A204.1 (cell line): ENCODE data around the gene EPHB1.

Experiments
- FAIRE-seq: peaks from 2 replicates; lab custom pipeline; 2012; peaks lifted over from hg19 to GRCh38; lab: Jason Lieb, UNC

EPHB1 gene

DNA sequence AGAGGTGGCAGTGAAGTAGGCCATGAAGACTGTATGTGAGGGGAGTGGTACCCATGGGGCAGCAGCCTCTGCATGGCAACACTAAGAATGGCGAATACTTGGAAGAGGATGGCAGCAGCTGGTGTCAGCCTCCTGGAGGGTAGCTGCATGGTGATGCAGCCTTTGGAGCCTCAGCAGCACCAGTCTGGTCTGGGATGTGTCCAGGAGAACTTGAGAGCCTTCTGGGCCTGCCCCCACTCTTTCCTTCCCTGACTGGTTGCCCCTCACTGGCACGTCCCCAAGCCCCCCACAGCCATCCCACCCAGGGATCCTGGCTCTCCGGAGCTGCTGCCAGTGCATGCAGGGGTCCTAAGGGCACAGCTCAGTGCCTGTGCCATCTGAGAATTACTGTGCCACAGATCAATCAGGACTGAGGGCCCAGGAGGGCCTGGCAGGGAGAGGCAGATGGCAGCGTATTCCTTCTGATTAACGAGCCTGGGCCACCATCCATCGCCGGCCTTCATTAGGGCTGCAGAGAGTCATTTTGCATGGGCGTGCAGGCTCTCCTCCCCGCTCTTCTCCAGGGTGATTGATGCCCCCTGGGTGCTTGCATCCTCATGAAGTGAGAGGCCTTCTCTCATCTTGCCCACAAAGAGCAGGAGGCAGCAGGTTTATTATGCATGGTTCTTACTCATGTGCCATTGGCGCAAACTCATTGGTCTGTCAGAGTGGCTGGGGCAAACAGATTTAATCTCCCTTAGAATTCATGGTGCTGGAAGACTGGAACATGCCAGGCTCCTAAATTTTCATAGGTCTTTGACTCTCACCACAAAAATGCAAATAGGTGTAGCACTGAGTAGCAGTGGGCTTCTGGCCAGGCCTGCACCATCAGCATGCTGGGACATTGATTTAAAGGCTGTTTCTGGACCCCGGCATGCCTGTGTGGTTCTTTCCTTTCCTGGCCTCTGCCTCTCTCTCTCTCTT lies 116.8 kb downstream of the EPHB1 start:
- no peak for FAIRE-seq

DNA sequence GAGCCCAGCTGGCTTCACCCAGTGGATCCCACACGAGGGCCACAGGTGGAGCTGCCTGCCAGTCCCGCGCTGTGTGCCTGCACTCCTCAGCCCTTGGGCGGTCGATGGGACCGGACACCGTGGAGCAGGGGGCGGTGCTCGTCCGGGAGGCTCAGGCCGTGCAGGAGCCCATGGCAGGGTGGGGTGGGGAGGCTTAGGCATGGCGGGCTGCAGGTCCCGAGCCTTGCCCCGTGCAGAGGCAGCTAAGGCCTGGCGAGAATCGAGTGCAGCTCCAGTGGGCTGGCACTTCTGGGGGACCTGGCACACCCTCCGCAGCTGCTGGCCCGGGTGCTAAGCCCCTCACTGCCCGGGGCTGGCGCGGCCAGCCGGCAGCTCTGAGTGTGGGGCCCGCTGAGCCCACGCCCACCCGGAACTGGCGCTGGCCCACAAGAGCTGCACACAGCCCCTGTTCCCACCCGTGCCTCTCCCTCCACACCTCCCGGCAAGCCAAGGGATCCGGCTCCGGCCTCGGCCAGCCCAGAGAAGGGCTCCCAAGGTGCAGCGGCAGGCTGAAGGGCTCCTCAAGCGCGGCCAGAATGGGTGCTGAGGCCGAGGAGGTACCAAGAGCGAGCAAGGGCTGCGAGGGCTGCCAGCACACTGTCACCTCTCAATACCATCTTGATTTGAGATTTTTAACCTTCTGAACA lies 121.4 kb downstream of the EPHB1 start:
- FAIRE-seq, result no peak

DNA sequence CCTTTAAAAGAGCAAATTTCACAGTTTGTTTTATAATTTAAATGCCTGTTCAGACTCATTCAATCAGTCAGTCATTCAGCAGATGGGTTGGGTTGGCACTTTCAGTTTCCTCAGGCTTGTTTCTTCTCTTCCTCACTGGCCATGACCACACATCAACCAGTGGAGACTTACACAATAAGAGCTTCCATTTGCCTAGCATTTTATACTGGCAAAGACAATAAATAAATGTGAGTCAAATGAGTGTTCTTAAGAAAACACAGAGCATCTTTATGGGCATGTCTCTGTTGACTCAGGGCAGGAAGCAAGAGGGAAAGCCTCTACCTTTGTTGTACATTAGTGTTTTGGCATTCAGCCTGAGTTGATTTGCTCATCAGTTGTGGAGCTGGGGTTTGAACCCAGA lies 122.6 kb downstream of the EPHB1 start:
- FAIRE-seq, result no peak

DNA sequence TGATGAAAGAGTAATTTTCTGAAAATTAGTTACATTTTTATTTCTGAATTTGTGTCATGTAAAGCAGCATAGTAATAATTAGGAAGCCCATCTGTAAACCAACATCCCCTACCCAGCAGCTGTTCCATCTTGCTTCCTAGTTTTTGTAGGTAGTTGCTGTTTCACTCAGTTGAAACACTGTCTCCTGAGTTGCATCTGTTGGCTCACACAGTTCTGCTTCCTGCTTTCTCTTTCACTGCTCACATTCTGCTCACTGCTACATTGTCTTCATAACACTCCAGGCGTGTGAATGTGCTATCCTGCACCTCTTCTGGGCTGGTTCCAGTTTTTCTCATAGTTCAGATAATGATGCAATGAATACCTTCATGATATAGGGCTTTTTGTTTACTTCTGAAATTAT lies 123.4 kb downstream of the EPHB1 start:
- no peak for FAIRE-seq

DNA sequence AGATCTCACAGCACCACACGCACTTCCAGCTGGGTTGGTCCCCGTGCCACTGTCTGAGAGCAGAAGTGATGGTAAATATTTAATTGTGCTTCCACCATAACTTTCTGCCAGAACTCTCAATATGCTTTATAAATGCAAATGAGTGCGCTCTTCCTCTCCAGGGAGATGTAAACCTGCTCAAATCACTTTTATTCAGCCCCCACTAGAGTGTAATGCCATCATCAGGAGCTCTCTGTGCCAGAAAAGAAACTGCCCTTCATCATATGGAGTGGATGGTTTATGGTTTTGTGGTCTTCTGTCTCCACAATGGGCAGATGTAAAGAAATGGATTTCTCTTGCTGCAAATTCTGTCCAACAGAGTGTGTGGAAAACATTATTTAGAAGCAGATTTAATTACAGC lies 127.0 kb downstream of the EPHB1 start:
- FAIRE-seq, result no peak

DNA sequence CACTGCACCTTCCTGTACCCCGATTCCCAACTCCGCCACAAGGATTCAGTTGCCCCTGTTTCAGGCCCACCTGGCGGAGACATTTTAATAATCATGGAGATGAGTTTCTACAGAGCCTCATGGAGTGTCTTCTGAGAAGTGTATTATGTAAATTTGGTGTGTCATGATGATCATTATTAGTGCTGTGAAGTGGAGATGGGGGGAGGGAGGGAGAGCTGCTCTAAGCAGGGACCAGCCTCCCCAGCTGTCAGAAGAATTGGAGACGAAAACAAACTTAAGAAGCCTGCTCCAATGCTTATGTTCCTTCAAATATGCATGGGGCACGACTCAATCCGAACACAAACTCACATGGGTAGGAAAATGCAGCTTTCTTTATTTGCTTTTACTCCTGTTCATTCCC lies 127.8 kb downstream of the EPHB1 start:
- FAIRE-seq, result no peak

DNA sequence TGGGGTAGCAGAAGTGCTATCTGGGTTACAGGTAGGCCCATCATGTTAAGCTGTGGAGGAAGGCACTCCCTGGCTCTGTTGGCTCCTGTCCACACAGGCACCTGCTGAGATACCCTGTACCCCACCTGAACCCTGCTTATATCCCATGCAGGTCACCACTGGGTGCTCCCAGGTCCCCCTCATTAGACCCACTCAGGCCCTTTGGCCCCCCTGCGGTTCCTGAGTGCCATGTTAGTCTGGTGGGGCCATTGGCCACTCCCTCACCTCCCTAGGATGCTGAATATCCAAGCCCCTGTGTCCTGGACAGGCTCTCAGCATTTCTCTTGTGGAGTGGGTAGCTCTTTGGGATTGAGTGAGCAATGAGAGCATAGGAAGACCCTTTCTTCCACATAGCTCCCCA lies 128.2 kb downstream of the EPHB1 start:
- FAIRE-seq, result no peak

DNA sequence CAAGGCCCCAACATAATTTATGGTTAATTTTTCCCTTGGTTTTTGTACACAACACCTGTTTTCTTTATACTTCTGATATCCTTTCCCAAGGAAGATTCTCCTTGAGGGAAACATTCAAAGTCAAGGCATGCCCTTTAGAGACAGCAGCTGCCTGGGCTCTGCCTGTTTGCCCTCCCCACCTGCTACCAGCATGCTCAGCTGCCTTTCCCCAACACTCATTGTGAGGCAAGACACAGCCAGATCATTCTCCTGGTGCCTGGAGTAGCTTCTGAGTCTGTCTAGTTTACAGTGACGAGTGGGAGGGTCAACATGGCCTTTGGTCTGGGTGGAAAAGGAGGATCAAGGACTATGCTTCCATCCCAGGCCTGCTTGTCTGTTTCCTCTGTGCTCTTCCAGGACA lies 132.5 kb downstream of the EPHB1 start:
- FAIRE-seq, result no peak

DNA sequence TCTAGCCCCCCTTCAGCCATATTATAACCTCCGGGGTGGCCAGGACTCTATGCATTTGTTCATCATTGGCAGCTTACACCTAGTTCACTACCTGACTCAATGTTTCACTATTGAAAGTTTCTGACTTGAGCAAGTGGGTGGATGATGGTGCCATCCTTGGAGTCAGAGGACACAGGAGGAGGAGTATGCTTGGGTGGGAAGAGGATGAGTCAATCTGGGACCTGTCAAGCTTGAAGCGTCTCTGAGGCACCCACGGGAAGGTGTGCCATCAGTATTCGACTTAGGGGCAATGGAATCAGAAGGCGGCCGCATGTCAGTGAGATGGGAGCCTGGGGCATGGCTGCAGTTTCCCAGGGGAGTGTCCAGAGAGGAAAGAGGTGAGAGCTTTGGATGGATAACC lies 133.3 kb downstream of the EPHB1 start:
- FAIRE-seq, result no peak

DNA sequence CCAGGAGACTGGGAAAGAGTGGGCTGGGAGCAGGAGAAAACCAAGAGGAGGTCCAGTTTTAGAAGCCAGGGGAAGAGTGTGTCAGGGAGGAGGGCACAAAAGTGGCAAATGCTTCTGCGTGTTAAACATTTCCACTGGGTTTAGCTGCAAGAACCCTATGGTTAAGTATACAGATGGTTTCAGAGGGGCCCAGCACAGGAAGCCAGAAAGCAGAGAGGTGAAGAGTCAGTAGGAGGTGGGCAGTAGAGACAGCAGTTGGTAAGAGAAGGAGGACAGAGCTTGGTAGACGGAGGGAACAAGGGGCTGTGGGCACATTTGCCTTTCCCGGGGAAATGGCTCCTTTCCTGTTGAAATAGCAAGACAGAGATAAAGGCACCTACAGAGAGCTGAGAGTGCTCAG lies 133.8 kb downstream of the EPHB1 start:
- FAIRE-seq, result no peak

DNA sequence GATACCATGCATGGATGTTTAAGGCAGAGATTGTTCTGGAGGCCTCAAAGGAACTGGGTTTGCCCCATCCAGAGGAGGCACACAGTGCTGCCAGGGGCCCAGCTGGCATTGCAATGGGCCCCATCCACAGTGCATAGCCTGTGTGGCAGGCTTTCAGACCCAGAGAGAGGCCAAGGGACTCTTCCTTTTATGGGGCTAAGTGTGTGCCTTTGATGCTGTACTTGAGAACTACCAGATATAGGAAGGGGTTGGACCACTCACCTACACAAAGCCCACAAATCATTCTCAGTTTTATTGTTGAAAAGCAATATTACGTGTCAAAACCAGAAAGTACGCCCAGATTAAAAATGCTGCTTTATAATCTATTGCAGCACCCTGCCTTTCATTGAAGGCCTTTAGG lies 134.9 kb downstream of the EPHB1 start:
- no peak for FAIRE-seq

DNA sequence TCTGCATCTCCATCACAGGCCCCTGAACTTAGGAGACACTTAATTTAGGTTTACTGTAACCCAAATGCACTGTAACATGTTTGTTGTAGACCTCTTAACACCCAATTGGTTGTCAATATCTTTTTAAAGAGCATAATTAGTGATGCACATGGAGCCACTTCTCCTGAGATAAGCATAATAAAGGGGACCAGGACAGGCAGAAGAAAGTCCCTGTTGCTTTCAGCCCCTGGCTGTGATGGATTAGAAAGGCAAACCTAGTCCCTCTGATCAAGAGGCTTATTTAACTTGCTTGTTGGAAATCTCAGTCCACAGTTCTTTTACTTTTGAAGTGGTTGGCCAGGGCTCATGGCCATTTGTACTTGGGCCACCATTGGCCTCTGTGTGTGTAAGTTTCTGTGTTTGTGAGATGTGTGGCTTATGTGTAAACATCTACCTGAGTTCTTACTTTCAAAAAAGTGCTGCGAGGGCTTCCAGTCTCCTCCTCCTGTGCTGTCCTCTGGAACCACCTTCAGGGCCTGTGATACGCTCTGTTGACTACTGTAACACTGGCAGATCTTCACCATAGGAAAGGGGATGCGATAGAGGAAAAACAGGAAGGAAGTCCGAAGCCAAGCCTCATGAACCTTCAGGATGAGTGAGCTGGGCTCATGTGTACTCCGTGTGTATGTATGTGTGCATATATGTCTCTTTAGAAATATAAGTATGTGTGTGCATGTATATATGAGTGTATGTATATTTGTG lies 136.2 kb downstream of the EPHB1 start:
- no peak for FAIRE-seq

DNA sequence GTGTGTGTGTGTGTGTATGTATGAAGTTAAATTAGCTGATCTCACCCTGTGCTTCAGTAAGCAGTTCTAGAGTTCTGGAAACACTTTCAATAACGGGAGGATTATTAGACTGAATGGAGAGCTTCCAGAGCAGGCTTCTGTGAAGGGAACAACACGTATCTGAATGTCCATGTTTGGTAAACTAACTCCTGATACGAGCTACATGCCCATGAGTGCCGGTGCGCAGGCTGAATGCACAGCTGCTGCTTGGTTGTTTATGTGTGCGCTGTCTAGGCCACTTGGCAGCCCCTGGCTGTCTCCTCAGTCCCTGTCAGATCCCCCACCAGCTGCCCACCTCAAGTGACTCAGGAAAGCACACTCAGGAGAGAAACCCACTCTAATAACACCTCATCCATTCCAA lies 137.0 kb downstream of the EPHB1 start:
- no peak for FAIRE-seq

DNA sequence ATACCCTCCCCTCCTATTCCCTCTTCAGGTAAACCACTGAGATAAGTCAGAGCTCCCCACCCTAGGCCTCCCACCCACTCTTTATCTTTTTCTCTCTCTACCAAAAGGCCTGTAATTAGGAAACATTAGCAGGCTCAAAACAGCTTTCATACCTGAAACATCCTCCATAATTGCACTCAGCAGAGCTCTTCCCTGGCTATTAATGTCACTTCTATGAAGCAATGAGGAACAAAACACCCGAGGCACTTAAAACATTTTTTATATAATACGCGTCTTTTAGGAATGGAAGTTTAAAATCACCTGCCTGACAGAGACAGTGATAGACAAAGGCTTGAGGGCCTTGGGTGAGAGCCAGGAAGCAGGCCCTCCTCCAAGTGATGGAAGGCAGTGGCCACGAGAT lies 138.9 kb downstream of the EPHB1 start:
- no peak for FAIRE-seq

DNA sequence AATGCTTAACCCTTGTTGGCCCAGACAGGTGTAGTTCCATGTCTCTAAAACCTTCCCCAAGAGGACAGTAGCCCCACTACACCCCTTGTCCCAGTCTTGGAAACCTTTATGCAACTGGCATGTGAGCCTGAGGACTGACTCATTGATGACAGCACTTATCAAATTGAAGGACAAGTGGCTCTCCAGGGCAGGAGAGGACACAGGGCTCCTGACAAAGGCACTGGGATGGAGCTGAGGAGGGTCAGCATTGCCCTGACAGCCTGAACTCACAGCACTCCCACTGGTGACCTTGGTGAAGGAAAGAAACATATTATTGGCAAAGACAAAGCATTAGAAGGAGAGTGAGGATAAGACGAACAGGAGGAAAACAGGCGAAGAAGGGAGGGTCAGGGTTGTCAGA lies 139.9 kb downstream of the EPHB1 start:
- FAIRE-seq, result no peak

DNA sequence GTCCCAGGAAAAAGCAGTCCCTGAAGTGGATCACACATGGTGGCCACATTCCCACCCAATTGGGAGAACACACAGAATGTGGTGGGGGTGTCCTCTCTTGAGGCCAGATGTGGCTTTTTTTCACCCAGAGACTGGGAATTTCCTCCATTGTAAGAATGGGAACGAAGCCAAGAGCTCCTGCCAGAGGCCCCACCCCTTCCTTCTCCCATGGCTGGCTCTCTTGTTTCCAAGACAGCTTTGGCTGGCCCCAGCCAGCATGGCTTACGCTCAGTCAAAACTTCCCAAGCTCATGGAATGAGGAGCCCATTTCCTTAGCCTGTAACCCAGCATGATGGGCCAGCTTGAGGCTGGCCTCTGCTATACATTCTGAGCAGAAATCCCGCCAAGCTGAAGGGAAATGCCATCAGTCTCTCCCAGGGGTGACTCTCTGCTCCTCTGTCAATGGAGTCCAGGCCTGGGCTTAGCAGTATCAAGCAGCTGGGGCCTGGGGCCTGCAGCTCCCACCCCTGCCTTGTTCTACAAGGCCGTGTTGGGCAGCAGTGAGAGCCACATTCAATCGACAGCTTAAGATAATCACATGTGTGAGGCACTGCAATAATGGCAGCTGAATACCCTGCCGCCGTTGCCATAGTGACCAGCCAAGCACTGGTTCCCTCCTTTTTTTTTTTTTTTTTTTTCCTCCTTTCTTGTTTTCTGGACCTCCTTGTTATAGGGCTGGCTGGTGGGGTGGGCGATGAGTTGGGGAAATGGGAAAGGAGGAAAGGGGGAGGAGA lies 142.4 kb downstream of the EPHB1 start:
- no peak for FAIRE-seq

DNA sequence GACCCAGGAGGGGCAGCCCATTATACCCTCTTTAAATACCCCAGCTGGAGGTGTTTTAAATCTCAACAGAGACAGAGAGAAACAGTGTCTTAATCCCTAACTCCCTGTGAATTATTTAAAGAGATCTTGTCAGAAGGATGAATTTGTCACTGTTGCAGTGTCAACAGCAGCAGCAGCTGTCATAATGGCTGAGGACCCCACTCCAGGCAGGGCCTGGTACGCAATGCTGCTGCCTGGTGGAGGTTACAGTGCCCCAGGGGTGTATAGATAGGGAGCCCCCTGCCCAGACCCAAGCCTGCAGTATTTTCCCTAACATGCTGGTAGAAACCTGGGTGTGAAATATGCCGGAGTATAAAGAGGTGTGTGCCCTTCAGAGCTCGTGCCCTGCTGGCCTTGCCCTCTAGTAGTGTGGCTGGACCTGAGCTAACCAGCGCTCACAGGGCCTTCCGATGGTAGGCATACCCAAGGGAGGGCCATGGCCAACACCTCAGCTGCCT lies 143.0 kb downstream of the EPHB1 start:
- FAIRE-seq, result no peak

DNA sequence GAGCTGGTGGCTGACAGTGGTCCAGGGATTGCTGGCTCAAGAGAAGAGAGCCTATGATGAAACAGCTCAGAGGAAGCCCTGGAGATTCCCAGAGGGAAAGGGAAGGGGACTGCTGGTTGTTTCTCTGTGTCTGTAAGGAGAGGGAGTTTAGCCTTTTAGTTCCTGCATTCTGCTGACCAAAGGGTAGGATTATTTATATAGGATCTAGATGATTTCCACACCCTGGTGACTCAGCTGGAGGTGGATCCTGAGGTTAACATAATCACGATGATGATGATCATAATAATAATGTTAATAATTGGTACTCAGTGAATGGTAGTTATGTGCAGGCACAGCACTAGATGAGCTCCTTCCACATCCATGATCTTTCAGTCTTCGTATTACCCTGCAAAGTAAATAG lies 144.9 kb downstream of the EPHB1 start:
- FAIRE-seq, result no peak

DNA sequence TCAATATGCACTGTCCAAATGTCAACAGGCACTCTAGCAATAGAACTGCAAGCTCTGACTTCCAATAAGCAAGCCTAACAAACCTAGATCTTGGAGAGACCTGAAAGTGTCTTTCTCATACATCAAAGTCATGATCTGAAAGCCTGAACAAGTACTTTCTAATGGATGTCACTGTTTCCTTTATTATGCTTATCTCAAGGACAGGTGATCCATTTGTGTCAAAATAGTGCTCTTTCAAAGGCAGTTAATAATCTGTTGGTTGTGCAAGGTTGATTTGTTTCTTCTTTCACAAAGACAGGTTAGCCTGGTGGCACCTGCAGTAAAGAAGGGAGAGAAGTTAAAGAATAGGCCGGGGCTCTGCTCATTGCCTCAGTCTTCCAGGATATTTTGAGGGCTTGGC lies 146.8 kb downstream of the EPHB1 start:
- FAIRE-seq, result no peak

DNA sequence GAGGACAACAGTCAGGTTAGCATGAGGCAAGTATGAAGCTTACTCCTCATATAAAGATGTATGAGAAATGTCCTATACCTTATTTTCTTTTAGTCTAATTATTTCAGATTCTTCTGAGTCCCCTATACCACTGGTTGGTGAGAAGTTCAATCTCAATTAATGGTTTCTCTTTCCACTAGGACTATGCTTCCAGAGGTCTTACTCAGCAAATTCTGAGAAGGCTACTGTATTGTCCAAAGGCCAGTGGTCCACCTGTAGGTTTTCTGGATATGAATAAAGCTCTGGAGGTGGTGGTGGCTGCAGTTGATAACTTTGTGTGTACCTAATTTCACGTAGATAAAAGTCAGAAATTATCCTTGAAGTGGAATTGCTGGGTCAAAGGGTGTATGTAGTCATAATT lies 149.4 kb downstream of the EPHB1 start:
- FAIRE-seq, result no peak

DNA sequence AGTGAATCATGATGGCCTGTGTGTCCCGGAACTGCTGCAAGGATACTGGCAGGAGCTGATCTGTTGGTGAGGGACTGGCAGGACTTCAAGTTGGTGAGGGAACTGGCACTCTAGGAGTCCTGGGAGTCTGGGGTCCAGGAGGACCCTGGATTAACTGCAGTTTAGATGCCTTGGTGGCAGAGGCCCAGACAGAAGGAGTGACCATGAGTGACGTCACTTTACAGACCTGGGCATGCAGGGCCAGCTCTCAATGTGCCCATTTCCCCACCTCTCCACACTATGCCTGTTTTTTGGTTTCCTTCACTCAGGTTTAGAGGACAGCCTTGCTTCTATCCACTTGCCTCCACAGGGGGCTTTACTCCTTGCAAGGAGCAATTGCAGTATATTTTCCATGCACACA lies 154.1 kb downstream of the EPHB1 start:
- FAIRE-seq, result no peak

DNA sequence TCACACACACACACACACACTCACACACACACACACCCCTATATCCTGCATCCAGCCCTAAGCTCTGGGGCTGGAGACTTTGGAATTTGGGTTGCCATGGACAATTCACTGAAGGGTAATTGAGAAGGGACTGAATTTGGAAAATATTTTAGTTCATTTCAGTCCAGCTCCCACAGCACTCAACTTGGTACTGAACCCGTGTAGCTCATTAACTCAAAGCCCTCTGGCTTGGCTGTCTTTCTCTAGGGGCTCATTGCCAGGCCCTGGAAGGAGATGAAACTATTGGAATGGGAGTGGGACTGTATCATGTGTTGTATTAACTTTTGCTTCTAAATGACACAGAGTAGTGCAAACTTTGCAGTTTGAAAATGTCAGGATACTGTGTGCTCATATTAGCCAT lies 157.3 kb downstream of the EPHB1 start:
- FAIRE-seq, result no peak
